ENCODE data around the gene PTGES3.
"Not testable (repeated sequence)": the region's sequence is repeated elsewhere in the genome, so short reads cannot be mapped to it uniquely, and the experiment has no call there.

PTGES3 gene

DNA sequence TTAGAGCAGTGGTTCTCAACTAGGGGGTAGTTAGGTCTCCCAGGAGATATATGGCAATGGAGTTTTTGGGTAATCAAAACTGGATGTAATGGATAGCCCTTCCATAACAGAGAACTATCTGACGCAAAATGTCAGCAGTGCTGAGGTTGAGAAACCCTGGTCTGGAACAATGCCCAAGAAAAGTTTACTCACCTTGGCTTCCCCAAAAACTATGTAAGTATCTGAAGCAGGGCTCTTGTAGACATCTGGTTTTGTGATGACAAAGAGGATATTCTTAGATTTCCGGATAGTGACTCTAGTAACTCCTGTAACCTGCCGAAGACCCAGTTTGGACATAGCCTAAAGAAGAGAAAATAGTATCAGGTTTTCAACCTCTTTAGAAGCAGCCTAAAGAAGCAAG, 25.3 kb upstream of the PTGES3 start:
- no peak for DNase-seq (ENCODE audit: low read depth, low spot score)
- H3K27ac ChIP-seq, result no peak overlapping the region

DNA sequence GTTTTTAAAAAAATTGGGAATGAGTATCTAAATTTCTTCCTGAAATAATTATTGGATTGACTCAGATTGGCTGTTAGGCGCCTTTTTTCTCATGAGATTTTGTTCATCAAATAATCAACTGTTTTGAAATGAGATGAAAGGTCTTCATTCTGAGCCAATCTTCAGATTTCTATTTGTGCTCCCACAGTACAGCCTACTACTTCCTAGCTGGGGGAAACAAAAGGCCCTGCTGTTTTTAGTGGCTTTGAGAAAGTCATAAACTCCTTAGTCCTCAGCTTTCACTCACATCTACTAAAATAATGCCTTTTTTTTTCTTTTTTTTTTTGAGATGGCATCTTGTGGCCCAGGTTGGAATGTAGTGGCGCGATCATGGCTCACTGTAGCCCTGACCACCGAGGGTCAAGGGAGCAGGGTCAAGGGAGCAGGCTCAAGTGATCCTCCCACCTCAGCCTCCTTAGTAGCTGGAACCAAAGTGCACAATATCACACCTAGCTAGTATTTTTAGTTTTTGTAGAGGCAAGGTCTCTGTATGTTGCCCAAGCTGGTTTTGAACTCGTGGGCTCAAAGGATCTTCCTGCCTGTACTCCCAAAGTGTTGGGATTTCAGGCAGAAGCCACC, 21.8 kb upstream of the PTGES3 start:
- DNase-seq (ENCODE audit: low read depth, low spot score), result no peak
- H3K27ac ChIP-seq, result no peak overlapping the region

DNA sequence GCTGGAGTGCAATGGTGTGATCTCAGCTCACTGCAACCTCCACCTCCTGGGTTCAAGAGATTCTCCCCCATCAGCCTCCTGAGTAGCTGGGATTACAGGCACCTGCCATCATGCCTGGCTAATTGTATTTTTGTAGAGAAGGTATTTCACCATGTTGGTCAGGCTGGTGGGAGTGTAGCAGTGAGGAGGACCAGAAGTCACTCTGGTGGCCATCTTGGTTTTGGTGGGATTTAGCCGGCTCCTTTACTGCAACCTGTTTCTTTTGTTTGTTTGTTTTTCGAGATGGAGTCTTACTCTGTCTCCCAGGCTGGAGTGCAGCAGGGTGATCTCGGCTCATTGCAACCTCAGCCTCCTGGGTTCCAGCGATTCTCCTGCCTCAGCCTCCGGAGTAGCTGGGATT, 16.4 kb upstream of the PTGES3 start:
- not testable (repeated sequence) for DNase-seq (ENCODE audit: low read depth, low spot score); H3K27ac ChIP-seq

DNA sequence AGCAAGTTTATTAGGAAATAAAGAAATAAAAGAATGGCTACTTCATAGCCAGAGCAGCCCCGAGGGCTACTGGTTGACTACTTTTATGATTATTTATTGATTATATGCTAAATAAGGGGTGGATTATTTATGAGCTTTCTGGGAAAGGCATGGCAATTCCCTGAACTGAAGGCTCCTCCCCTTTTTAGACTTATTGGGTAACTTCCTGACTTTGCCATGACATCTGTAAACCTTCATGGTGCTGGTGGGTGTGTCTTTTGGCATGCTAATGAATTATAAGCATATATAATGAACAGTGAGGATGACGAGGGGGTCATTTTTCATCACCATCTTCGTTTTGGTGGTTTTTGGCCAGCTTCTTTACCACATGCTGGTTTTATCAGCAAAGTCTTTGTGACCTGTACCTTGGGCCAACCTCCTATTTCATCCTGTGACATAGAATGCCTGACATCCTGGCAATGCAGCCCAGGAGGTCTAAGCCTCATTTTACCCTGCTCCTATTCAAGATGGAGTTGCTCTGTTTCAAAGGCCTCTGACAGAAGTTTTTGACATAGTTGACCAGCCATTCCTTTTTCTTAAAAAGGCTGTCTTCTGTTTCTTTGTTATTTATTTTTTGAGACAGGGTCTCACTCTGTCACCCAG, 11.1 kb upstream of the PTGES3 start:
- no peak for DNase-seq (ENCODE audit: low read depth, low spot score)
- no peak overlapping the region for H3K27ac ChIP-seq

DNA sequence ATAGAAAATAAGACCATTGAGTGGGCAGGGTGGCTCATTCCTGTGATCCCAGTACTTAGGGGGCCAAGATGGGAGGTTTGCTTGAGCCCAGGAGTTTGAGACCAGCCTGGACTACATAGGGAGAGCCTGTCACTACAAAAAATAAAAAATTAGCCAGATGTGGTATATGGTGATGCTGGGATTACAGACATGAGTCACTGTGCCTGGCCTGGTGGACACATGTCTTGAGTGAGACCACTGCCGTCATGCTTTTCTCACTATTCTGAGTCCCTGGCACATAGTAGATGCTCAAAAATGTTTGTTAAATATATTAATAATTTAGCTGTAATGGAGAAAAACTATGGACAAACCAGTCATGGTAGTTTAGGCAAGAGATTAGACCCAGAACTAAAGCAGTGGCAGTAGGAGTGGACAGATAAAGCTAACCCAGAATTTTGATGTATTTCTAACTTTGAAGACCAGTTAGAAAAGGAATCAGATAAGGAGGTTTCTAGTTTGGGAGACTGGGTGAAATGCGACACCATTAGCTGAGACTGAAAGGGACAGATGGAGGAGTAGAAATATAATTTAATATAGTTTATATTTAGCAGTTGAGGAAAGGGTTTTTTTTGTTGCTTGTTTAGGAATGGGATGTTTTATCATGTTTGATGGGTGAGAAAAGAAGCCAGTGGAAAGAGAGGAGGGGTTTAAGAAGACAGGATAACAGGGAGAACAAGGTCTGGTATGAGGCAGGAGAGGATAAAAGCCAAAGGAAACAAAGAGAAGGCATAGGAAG, 7.4 kb upstream of the PTGES3 start:
- no peak overlapping the region for H3K27ac ChIP-seq
- no peak for DNase-seq (ENCODE audit: low read depth, low spot score)

DNA sequence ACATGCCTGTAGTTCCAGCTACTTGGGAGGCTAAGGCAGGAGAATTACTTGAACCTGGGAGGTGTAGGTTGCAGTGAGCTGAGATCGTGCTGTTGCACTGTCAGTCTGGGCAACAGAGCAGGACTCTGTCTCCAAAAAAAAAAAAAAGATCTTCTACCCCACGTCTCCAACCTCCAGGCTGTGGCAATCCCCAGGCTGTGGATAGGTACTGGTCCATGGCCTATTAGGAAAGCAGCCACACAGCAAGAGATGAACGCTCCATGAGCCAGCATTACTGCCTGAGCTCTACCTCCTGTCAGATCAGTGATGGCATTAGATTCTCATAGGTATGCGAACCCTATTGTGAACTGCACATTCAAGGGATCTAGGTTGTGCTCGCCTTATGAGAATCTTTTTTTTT, 6.1 kb upstream of the PTGES3 start:
- no peak overlapping the region for H3K27ac ChIP-seq
- no peak for DNase-seq (ENCODE audit: low read depth, low spot score)

DNA sequence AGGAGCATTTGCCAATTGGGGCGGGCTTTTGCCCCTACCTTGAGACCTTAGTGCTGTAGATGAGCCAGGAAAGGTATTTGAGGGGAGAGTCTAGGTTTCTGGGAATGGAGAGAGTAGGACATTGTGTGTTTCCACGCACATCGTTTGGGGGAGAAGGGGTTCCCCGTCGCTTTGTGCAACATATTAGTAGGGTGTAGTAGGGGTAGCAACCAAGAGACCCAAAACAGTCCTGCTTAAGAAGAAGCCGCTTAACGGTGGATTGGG, 694 bp upstream of the PTGES3 start:
- no peak for DNase-seq (ENCODE audit: low read depth, low spot score)
- peak overlapping the region; percentile 99 for H3K27ac ChIP-seq

DNA sequence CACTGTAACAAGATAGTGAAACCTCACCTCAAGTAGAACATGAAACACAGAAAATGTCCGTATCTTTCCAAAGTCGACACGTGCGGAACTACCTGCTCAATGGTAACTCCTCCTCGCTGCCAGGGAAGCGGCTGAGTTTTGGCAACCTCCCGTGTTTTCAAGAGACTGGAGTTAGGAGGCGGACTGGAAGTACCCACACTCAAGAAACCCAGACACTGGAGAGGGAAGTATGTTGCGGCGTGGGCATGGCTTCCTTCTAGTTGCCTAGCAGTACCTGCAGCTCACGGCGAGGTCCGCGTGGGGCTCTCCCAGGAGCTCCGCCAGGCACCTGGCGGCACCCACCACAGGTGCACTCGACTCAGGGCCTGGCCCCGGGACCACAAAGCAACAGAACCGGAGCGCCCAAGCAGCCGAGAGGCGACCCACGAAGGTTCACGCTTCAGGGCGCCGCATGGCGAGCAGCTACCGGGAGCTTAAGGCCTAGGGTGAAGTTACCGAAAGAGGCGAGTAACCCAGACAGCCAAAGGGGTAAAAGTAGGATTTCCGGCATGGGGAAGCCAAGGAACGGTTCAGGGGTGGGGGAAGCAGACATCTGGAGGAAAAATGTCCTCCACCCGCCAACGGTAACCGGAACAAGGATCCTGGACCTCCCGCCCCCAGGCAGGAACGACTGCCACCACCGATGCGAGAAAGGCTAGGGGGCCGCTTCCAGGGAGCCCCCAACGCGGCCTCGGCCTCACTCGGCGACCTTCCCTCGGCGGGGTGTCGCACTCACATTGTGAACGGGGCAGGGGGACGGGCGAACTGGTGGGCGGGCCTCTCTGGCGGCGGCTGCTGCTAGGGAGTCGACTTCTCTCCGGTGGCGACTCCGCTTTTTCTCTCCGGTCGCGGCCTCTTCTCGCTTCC, 608 bp downstream of the PTGES3 start:
- peak overlapping the region; percentile 99 for H3K27ac ChIP-seq
- no peak for DNase-seq (ENCODE audit: low read depth, low spot score)

DNA sequence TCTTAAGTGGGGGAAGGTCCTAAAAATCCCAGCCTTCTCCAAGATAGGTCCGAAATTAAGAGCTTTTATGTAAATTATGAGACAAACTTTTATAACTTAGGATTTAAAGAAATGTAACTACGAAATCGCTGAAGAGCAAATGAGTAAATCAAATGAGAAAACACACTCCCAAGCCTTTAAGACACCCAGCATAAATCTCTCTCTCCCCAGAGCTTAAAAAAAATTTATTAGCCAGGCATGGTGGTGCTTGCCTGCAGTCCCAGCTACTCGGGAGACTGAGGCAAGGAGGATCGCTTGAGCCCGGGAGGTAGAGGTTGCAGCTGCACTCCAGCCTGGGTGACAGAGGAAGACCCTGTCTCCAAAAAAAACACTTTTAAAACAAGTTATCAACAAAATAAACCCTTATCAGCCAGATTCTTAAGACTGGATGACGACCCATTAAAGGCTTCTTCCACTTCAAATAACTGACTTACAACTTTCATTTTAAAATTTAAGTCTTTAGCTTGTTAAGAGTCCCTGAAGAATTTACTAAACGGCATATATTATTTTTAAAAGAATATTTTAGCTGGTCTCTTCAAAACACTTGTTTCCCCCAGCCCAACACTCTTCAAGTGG, 3.2 kb downstream of the PTGES3 start:
- no peak for DNase-seq (ENCODE audit: low read depth, low spot score)

DNA sequence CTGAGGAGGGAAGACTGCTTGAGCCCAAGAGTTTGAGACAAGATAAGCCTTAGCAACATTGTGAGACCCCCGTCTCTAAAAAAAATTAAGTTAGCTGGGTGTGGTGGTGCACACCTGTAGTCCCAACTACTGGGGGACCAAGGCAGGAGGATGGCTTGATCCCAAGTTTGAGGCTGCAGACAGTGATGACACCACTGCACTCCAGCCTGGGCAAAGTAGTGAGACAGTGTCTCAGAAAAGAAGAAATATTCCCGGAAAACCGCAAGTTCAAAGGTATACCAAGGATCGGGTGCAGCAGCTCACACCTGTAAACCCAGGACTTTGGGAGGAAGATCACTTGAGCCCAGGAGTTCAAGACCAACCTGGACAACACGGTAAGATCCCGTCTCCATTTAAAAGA, 5.8 kb downstream of the PTGES3 start:
- H3K27ac ChIP-seq, result no peak overlapping the region
- DNase-seq (ENCODE audit: low read depth, low spot score), result no peak

More for the DNA sequence above, 3.2 kb downstream of the PTGES3 start:
- H3K27ac ChIP-seq, result peak overlapping the region; percentile 17

DNA sequence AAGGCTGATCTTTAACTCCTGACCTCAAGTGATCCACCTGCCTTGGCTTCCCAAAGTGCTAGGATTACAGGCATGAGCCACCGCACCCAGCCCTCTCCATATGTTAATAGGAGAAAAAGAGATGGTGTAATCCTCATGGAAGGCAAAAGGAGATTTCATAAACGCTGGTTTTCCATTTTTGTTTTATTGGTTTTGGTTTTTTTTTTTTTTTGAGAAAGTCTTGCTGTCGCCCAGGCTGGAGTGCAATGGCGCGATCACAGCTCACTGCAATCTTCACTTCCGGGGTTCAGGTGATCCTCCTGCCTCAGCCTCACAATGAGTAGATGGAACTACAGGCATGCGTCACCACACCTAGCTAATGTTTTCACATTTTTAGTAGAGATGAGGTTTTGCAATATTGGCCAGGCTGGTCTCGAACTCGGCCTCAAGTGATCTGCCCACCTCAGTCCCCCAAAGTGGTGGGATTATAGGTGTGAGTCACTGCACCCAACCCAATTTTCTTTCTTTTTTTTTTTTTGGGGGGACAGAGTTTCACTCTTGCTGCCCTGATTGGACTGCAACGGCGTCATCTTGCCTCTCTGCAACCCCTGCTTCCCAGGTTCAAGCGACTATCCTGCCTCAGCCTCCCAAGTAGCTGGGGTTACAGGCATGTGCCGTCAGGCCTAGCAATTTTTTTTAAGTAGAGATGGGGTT, 8.1 kb downstream of the PTGES3 start:
- no peak overlapping the region for H3K27ac ChIP-seq
- no peak for DNase-seq (ENCODE audit: low read depth, low spot score)

DNA sequence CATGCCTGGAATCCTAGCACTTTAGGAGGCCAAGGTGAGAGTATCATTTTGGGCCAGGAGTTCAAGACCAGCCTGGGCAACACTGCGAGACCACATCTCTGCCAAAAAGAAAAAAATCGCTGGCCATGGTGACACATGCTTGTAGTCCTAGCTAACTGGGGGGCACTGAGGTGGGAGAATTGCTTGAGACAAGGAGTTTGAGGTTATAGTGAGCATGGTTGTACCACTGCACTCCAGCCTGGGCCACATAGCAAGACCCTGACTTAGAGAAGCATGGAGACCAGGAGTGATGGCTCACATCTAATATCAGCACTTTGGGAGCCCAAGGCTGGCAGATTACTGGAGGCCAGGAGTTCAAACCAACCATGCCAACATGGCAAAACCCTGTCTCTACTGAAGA, 9.2 kb downstream of the PTGES3 start:
- H3K27ac ChIP-seq, result no peak overlapping the region
- no peak for DNase-seq (ENCODE audit: low read depth, low spot score)

DNA sequence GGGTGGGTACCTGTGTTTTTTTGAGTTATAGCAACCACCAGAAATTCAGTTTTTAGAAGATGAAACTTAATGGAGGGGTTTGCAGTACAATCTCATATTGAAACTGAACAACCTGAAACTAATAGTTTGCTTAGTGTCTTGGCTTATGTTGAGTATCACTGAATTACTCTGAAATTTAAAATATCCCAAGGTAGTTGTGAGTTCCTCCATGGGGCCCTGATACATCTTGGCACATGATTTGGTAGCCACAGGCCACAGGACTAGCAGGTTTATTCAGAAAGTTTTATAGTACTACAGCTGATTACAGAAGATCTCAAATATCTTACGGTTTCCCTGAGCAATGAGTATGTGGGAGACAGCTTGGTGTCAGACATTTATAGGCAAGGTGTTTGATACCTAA, 10.4 kb downstream of the PTGES3 start:
- no peak overlapping the region for H3K27ac ChIP-seq
- DNase-seq (ENCODE audit: low read depth, low spot score), result no peak

DNA sequence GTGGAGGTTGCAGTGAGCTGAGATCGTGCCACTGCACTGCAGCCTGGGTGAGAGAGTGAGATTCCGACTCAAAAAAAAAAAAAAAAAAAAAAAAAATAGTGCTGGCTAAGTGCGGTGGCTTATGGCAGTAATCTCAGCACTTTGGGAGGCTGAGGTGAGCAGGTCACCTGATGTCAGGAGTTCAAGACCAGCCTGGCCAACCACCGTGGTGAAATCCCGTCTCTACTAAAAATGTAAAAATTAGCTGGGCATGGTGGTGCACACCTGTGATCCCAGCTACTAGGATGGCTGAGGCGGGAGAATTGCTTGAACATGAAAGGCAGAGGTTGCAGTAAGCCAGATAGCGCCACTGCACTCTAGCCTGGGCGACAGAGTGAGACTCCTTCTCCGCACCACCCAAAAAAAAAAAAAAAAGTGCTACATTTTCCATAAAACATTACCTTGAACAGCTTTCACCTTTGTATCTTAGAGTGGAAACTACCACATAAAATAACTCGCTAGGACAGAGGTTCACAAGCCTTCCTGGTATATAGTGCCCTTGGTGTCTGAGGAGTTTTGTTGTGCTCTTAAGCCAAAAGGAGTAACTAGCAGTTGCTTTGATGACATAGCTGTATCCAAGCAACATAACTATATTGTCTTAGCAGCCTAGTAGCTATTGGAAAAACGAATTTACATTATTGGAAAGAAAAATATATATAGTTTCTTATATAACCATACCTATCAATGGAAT, 11.1 kb downstream of the PTGES3 start:
- no peak for DNase-seq (ENCODE audit: low read depth, low spot score)
- H3K27ac ChIP-seq, result no peak overlapping the region

DNA sequence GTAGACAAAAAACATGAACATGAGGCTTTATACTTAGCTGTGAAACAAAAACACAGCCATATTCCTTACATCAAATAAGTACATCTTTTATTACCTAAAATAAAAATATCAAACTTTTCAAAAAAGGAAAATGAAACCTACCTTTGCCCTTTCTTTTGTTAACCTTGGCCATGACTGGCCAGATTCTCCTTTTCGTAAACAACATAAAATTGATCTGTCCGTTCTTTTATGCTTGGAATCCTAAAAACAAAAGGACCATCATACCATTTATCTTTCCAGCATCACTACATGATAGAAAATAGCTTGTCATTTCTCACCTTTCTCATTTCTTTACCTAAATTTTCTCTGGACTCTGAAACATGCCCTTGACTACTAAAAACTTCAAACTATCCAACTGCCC, 16.5 kb downstream of the PTGES3 start:
- H3K27ac ChIP-seq, result peak overlapping the region; percentile 26
- DNase-seq (ENCODE audit: low read depth, low spot score), result no peak

DNA sequence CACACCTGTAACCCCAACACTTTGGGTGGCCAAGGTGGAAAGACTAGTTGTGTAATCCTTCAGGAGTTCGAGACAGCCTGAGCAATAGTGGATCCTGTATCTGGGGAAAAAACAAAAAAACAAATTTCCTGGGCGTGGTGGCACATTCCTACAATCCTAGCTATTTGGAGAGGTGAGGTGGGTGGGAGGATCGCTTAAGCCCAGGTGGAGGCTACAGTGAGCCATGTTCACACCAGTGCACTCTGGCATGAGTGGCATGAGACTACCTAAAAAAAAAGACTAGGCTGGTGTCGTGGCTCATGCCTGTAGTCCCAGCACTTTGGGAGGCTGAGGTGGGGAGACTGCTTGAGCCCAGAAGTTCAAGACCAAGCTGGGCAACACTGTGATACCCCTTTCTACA, 17.2 kb downstream of the PTGES3 start:
- no peak for DNase-seq (ENCODE audit: low read depth, low spot score)
- H3K27ac ChIP-seq, result peak overlapping the region; percentile 26

DNA sequence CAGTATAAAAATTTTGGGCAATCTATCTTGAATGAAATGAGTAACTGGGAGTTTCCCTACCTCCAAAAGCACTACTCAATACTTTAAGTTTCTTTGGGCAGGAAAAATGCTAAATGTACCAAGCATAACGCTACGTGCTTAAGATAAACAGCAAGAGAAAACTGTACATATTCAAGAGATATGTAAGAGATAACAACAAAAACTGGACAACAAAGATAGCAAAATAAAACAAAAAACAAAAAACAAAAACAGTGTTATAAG, 20.0 kb downstream of the PTGES3 start:
- H3K27ac ChIP-seq, result peak overlapping the region; percentile 8
- no peak for DNase-seq (ENCODE audit: low read depth, low spot score)

DNA sequence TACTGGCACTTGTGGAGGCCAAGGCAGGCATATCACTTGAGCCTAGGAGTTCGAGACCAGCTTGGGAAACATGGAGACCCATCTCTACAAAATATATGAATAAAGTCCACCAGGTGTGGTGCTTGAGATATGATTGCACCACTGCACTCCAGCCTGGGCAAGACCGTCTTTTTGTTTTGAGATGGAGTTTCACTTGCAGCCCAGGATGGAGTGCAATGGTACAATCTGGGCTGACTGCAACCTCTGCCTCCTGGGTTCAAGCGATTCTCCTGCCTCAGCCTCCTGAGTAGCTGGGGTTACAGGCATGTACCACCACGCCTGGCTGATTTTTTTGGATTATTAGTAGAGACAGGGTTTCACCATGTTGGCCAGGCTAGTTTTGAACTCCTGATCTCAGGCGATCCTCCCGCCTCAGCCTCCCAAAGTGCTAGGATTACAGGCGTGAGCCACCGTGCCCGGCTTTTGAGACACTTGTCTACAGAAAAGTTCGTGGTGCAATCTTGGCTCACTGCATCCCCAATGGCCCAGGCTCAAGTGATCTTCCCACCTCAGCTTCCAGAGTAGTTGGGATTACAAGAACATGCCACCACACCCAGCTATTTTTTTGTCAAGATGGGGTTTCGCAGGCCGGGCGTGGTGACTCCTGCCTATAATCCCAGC, 26.0 kb downstream of the PTGES3 start:
- no peak for DNase-seq (ENCODE audit: low read depth, low spot score)
- no peak overlapping the region for H3K27ac ChIP-seq

DNA sequence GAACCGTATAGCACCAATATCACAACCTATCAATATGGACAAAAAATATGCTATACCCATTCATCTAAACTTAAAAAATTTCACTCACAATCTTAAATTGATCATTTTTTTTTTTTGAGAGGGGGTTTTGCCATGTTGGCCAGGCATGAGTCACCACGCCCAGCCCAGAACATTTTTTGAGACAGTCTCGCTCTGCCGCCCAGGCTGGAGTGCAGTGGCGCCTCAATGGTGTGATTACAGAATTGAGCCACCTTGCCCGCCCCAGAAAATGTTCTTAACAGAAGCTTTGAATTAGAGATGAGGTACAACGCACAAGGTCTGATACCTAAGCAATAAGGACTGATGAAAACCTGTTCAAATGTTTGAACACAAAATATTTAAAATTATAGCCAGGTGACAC, 26.5 kb downstream of the PTGES3 start:
- no peak for DNase-seq (ENCODE audit: low read depth, low spot score)
- H3K27ac ChIP-seq, result peak overlapping the region; percentile 30
